ENCODE measurements around the gene PCAT6. TPM values are rescaled to one million over a fixed set of nuclear protein-coding genes. Genes with fewer than 3 reads are reported as not detected.

PCAT6 gene
- total RNA-seq, 1 experiment from 2014 or later: 2.2 TPM

GRCh38 chr1:202844259-202844658, 33.5 kb downstream of the PCAT6 start:
- no TSS peak for BruUV-seq (replicated peaks)
- no peaks in the 10 kb centered on the region for H3K36me3 ChIP-seq (ENCODE audit: control insufficient read depth, insufficient read depth, low read length)
- ChIA-PET CTCF (no interaction called here), POLR2A (no interaction called here)
- H3K4me3 ChIP-seq (ENCODE audit: low read depth in 2 of 2, low read length in 2 of 2): no peak overlapping the region
- intact Hi-C loops (cut with micrococcal nuclease; ENCODE audit: unreplicated experiment): no loop called here
- no peaks in the 10 kb centered on the region for H3K4me1 ChIP-seq (ENCODE audit: control insufficient read depth, insufficient read depth, low read length)
- in situ Hi-C loops (cut with HindIII; ENCODE audit: low pct_unique_long_range_greater_than_20kb, low sequenced_read_pairs): no loop called here
- no peak for TF ChIP-seq SIN3A (IDR thresholded peaks at IDR 0.05; ENCODE audit: borderline replicate concordance, insufficient read depth, low read depth, low read length)
- TF ChIP-seq CTCF (IDR thresholded peaks at IDR 0.05): no peak
- TF ChIP-seq REST (IDR thresholded peaks at IDR 0.05; ENCODE audit: insufficient read depth in 1 of 2, low read depth in 2 of 2, low read length in 1 of 2): no peak
- no peak for TF ChIP-seq TCF7L2 (IDR thresholded peaks at IDR 0.05; ENCODE audit: low read depth, low read length)
- no peak for TF ChIP-seq POLR2AphosphoS5 (IDR thresholded peaks at IDR 0.05; ENCODE audit: low read depth, low read length)
- no peak overlapping the region for H3K27ac ChIP-seq (ENCODE audit: low read length)
- no peaks in the 10 kb centered on the region for H3K9me3 ChIP-seq (ENCODE audit: control insufficient read depth, insufficient read depth, low read depth, low read length)
- ATAC-seq: no peak
- no peak for DNase-seq (ENCODE audit: low read depth, low spot score)
- no peaks in the 10 kb centered on the region for H3K27me3 ChIP-seq (ENCODE audit: control insufficient read depth, insufficient read depth, low read length)

GRCh38 chr1:202844935-202845334, 34.2 kb downstream of the PCAT6 start:
- no TSS peak for BruUV-seq (replicated peaks)
- DNase-seq (ENCODE audit: low read depth, low spot score) (no peak), ATAC-seq (no peak)
- H3K4me1 ChIP-seq (ENCODE audit: control insufficient read depth, insufficient read depth, low read length): no peaks in the 10 kb centered on the region
- H3K36me3 ChIP-seq (ENCODE audit: control insufficient read depth, insufficient read depth, low read length): no peaks in the 10 kb centered on the region
- H3K27ac ChIP-seq (ENCODE audit: low read length): no peak overlapping the region
- no peak overlapping the region for H3K4me3 ChIP-seq (ENCODE audit: low read depth in 2 of 2, low read length in 2 of 2)
- H3K27me3 ChIP-seq (ENCODE audit: control insufficient read depth, insufficient read depth, low read length): no peaks in the 10 kb centered on the region
- no peaks in the 10 kb centered on the region for H3K9me3 ChIP-seq (ENCODE audit: control insufficient read depth, insufficient read depth, low read depth, low read length)
- intact Hi-C loops (cut with micrococcal nuclease; ENCODE audit: unreplicated experiment): no loop called here
- ChIA-PET POLR2A (interaction anchor here (0.6 kb wide), 1 partner anchor 74 kb away, joined by 3 read pairs; no protein-coding TSS in a partner anchor), CTCF (no interaction called here)
- TF ChIP-seq POLR2AphosphoS5 (IDR thresholded peaks at IDR 0.05; ENCODE audit: low read depth, low read length) (no peak), TCF7L2 (IDR thresholded peaks at IDR 0.05; ENCODE audit: low read depth, low read length) (no peak), CTCF (IDR thresholded peaks at IDR 0.05) (no peak), SIN3A (IDR thresholded peaks at IDR 0.05; ENCODE audit: borderline replicate concordance, insufficient read depth, low read depth, low read length) (no peak), REST (IDR thresholded peaks at IDR 0.05; ENCODE audit: insufficient read depth in 1 of 2, low read depth in 2 of 2, low read length in 1 of 2) (no peak)
- in situ Hi-C loops (cut with HindIII; ENCODE audit: low pct_unique_long_range_greater_than_20kb, low sequenced_read_pairs): no loop called here

Data from Panc1 (cell line).